H1 (cell line): ENCODE results near the gene OVCH1. TPM values are rescaled to one million over a fixed set of nuclear protein-coding genes. Genes with fewer than 3 reads are reported as not detected.

Experiments
- CTCF ChIA-PET: fragments of 300-600 bp; sonication (Branson Sonifier 250); formaldehyde crosslinking; loops from one replicate; lab custom pipeline; 2021; ENCODE audit not compliant: partially characterized antibody; lab: Charles Lee
- POLR2A ChIA-PET: fragments of 300-600 bp; sonication (Branson Sonifier 250); formaldehyde crosslinking; loops from one replicate; lab custom pipeline; 2021; ENCODE audit warnings: inconsistent platforms; ENCODE audit not compliant: partially characterized antibody; lab: Charles Lee
- DNase-seq, 2 experiments: peaks; one replicate each; pipeline versions ENCODE4 v3.0.0 to v3.0.0-alpha.2; 2010 to 2022; ENCODE audit warnings: low spot score in 2 of 2, low read depth in 1 of 2, mixed read lengths in 1 of 2
- FAIRE-seq: peaks from 2 replicates; lab custom pipeline; 2011; peaks lifted over from hg19 to GRCh38; lab: Jason Lieb, UNC
- H2AFZ ChIP-seq: 2 replicates; pipeline ENCODE4 v1.8.1; 2012; ENCODE audit warnings: low read length, inconsistent platforms
- H2AK5ac ChIP-seq: 2 replicates; pipeline ENCODE4 v1.6.1; 2013; ENCODE audit warnings: low read depth, low read length
- H2BK120ac ChIP-seq: replicated peaks from 2 replicates; pipeline ENCODE3; 2013; ENCODE audit warnings: low read depth, low read length, inconsistent platforms
- H2BK12ac ChIP-seq: 2 replicates; pipeline ENCODE4 v1.6.1; 2013; ENCODE audit warnings: low read depth, low read length
- H2BK15ac ChIP-seq: 2 replicates; pipeline ENCODE4 v1.6.1; 2013; ENCODE audit warnings: low read length
- H2BK20ac ChIP-seq: 2 replicates; pipeline ENCODE4 v1.6.1; 2013; ENCODE audit warnings: low read length
- H2BK5ac ChIP-seq: 2 replicates; pipeline ENCODE4 v1.6.1; 2013; ENCODE audit warnings: low read depth, low read length
- H3K14ac ChIP-seq: 2 replicates; pipeline ENCODE4 v1.6.1; 2013; ENCODE audit warnings: inconsistent platforms; ENCODE audit not compliant: insufficient read length
- H3K18ac ChIP-seq: 2 replicates; pipeline ENCODE4 v1.6.1; 2013; ENCODE audit warnings: low read length; ENCODE audit errors: extremely low read depth
- H3K23ac ChIP-seq: 2 replicates; pipeline ENCODE4 v1.6.1; 2013; ENCODE audit warnings: inconsistent platforms; ENCODE audit not compliant: insufficient read length
- H3K23me2 ChIP-seq: 2 replicates; pipeline ENCODE4 v1.6.1; 2013; ENCODE audit warnings: low read depth, low read length
- H3K27ac ChIP-seq: 2 replicates; pipeline ENCODE4 v1.6.1; 2011; ENCODE audit warnings: low read depth, low read length, inconsistent platforms
- H3K27me3 ChIP-seq, 4 experiments: replicated peaks in 1 of 4; 1 replicate in 1 of 4; 2 replicates in 3 of 4; pipeline versions ENCODE4 v1.6.1 to v1.8.1; 2011 to 2013; ENCODE audit warnings: low read length in 3 of 4, mild to moderate bottlenecking in 3 of 4, inconsistent platforms in 2 of 4, mixed read lengths in 2 of 4, moderate library complexity in 1 of 4; ENCODE audit not compliant: control insufficient read depth in 3 of 4, insufficient read depth in 3 of 4; ENCODE audit errors: extremely low read depth in 1 of 4
- H3K36me3 ChIP-seq, 4 experiments: 2 replicates each; pipeline versions ENCODE4 v1.6.1 to v1.8.1; 2011 to 2013; ENCODE audit warnings: mild to moderate bottlenecking in 4 of 4, low read length in 3 of 4, moderate library complexity in 2 of 4, control low read depth in 1 of 4, inconsistent platforms in 1 of 4; ENCODE audit not compliant: insufficient read depth in 4 of 4, control insufficient read depth in 2 of 4
- H3K4ac ChIP-seq: replicated peaks from 2 replicates; pipeline ENCODE3; 2013; ENCODE audit warnings: low read length, low read depth, mixed read lengths, inconsistent platforms; ENCODE audit not compliant: insufficient read length
- H3K4me1 ChIP-seq, 4 experiments: replicated peaks in 1 of 4; 1 replicate in 1 of 4; 2 replicates in 3 of 4; pipeline versions ENCODE4 v1.6.1 to v1.8.1; 2011 to 2013; ENCODE audit warnings: low read length in 3 of 4, inconsistent platforms in 2 of 4, mixed read lengths in 1 of 4; ENCODE audit not compliant: insufficient read depth in 4 of 4, control insufficient read depth in 3 of 4
- H3K4me2 ChIP-seq, 2 experiments: 2 replicates each; pipeline versions ENCODE4 v1.6.1 to v1.8.1; 2011 to 2013; ENCODE audit warnings: low read depth in 2 of 2, low read length in 2 of 2, control low read depth in 1 of 2, inconsistent platforms in 1 of 2, mild to moderate bottlenecking in 1 of 2; ENCODE audit not compliant: insufficient read depth in 1 of 2
- H3K4me3 ChIP-seq, 4 experiments: fragments of 200-600, 300-600 bp in 1 of 4; sonication (generic), shearing (Covaris generic), sonication (Bioruptor Twin) in 1 of 4; 2 replicates each; pipeline versions ENCODE4 v1.5.1 to v1.8.1; 2011 to 2016; ENCODE audit warnings: low read length in 4 of 4, low read depth in 3 of 4, control low read depth in 2 of 4, inconsistent platforms in 2 of 4, mild to moderate bottlenecking in 2 of 4, mixed read lengths in 1 of 4, moderate library complexity in 1 of 4; ENCODE audit not compliant: insufficient read depth in 2 of 4; ENCODE audit errors: extremely low read depth in 1 of 4
- H3K56ac ChIP-seq: replicated peaks from 2 replicates; pipeline ENCODE3; 2013; ENCODE audit warnings: low read depth, mild to moderate bottlenecking, mixed read lengths, low read length, inconsistent platforms; ENCODE audit not compliant: insufficient read length
- H3K79me1 ChIP-seq: 2 replicates; pipeline ENCODE4 v1.6.1; 2013; ENCODE audit warnings: low read depth, low read length, control low read depth
- H3K79me2 ChIP-seq, 2 experiments: 2 replicates each; pipeline versions ENCODE4 v1.6.1 to v1.8.1; 2012 to 2013; ENCODE audit warnings: low read length in 2 of 2, mild to moderate bottlenecking in 2 of 2, inconsistent platforms in 1 of 2; ENCODE audit not compliant: insufficient read depth in 2 of 2, control insufficient read depth in 1 of 2
- H3K9ac ChIP-seq, 4 experiments: replicated peaks in 1 of 4; 1 replicate in 1 of 4; 2 replicates in 3 of 4; pipeline versions ENCODE4 v1.6.1 to v1.8.1; 2011 to 2013; ENCODE audit warnings: low read depth in 3 of 4, low read length in 3 of 4, control low read depth in 2 of 4, mild to moderate bottlenecking in 2 of 4, moderate library complexity in 2 of 4, inconsistent platforms in 1 of 4; ENCODE audit errors: extremely low read depth in 1 of 4
- H3K9me3 ChIP-seq, 2 experiments: 2 replicates each; pipeline versions ENCODE4 v1.6.1 to v1.8.1; 2012 to 2013; ENCODE audit warnings: mild to moderate bottlenecking in 2 of 2, moderate library complexity in 2 of 2, control low read depth in 1 of 2, inconsistent platforms in 1 of 2, low read depth in 1 of 2, low read length in 1 of 2, mixed read lengths in 1 of 2; ENCODE audit not compliant: insufficient read depth in 2 of 2
- H4K20me1 ChIP-seq, 2 experiments: replicated peaks in 1 of 2; 2 replicates each; pipeline versions ENCODE3 to v1.8.1; 2011 to 2013; ENCODE audit warnings: inconsistent platforms in 2 of 2, low read length in 2 of 2, mild to moderate bottlenecking in 1 of 2; ENCODE audit not compliant: insufficient read depth in 2 of 2, control insufficient read depth in 1 of 2
- H4K5ac ChIP-seq: 2 replicates; pipeline ENCODE4 v1.6.1; 2013; ENCODE audit warnings: low read length, low read depth, mixed read lengths, inconsistent platforms; ENCODE audit not compliant: insufficient read length
- H4K8ac ChIP-seq: 2 replicates; pipeline ENCODE4 v1.8.0; 2013; ENCODE audit warnings: mild to moderate bottlenecking, moderate library complexity, low read length, inconsistent platforms; ENCODE audit not compliant: insufficient read depth; ENCODE audit errors: extremely low read depth
- H4K91ac ChIP-seq: replicated peaks from 2 replicates; pipeline ENCODE3; 2013; ENCODE audit warnings: low read length, mixed read lengths, inconsistent platforms; ENCODE audit not compliant: insufficient read length
- ATF3 ChIP-seq: IDR thresholded peaks from 2 replicates; pipeline ENCODE4 v1.6.1; 2011; ENCODE audit warnings: low read depth, mild to moderate bottlenecking, low read length; ENCODE audit not compliant: insufficient read depth
- BACH1 ChIP-seq: IDR thresholded peaks from 2 replicates; pipeline ENCODE4 v1.6.1; 2012; ENCODE audit warnings: low read length, improper control_type of control experiment
- EGR1 ChIP-seq: IDR thresholded peaks from 2 replicates; pipeline ENCODE4 v1.6.1; 2011; ENCODE audit warnings: low read depth, low read length, borderline replicate concordance
- GABPA ChIP-seq: IDR thresholded peaks from 2 replicates; pipeline ENCODE4 v1.6.1; 2011; ENCODE audit warnings: mild to moderate bottlenecking, low read length, moderate library complexity, borderline replicate concordance; ENCODE audit not compliant: insufficient read depth
- KDM1A ChIP-seq: fragments of 200-600, 300-600 bp; sonication (generic); IDR thresholded peaks from 2 replicates; pipeline ENCODE4 v1.7.1; 2016; ENCODE audit warnings: mild to moderate bottlenecking, low read length, borderline replicate concordance
- MAFK ChIP-seq: IDR thresholded peaks from 2 replicates; pipeline ENCODE4 v1.6.1; 2012; ENCODE audit warnings: low read depth, mild to moderate bottlenecking, improper control_type of control experiment, low read length
- POLR2A ChIP-seq, 2 experiments: IDR thresholded peaks; 1 replicate in 1 of 2; 2 replicates in 1 of 2; pipeline ENCODE4 v1.6.1; 2011; ENCODE audit warnings: low read depth in 2 of 2, low read length in 2 of 2, mild to moderate bottlenecking in 2 of 2; ENCODE audit errors: control extremely low read depth in 1 of 2
- RAD21 ChIP-seq, 2 experiments: IDR thresholded peaks in 1 of 2; conservative IDR thresholded peaks in 1 of 2; 2 replicates each; pipeline ENCODE4 v1.6.1; 2011; ENCODE audit warnings: low read depth in 2 of 2, low read length in 2 of 2, improper control_type of control experiment in 1 of 2, inconsistent platforms in 1 of 2, mild to moderate bottlenecking in 1 of 2, moderate library complexity in 1 of 2
- SIRT6 ChIP-seq: IDR thresholded peaks from one replicate; pipeline ENCODE4 v1.7.1; 2012; ENCODE audit warnings: low read length, inconsistent platforms
- SIX5 ChIP-seq: IDR thresholded peaks from 2 replicates; pipeline ENCODE4 v1.6.1; 2011; ENCODE audit warnings: mild to moderate bottlenecking, low read depth, low read length
- SUZ12 ChIP-seq: fragments of 200-600 bp; sonication (generic); IDR thresholded peaks from 2 replicates; pipeline ENCODE4 v1.6.1; 2012; ENCODE audit warnings: mild to moderate bottlenecking, inconsistent platforms, low read length, moderate library complexity, mixed read lengths
- YY1 ChIP-seq: IDR thresholded peaks from 2 replicates; pipeline ENCODE4 v1.6.1; 2011; ENCODE audit warnings: low read depth, mild to moderate bottlenecking, low read length
- ZNF274 ChIP-seq: IDR thresholded peaks from 2 replicates; pipeline ENCODE4 v1.7.0; 2012; ENCODE audit warnings: low read length, borderline replicate concordance; ENCODE audit errors: extremely low read depth
- WGBS, 2 experiments: shearing (Covaris generic) in 1 of 2; methylation state at CpG; one replicate each; pipeline versions ENCODE4 v1.1.6 to v1.1.7; 2013 to 2015; ENCODE audit warnings: low lambda C conversion rate in 2 of 2, mixed read lengths in 2 of 2, inconsistent platforms in 1 of 2, low coverage in 1 of 2, missing lambda C conversion rate in 1 of 2; ENCODE audit not compliant: insufficient replicate concordance in 2 of 2, insufficient coverage in 1 of 2, insufficient read length in 1 of 2; ENCODE audit errors: extremely low coverage in 1 of 2, missing lambda C conversion rate in 1 of 2; 5-methylcytosine and 5-hydroxymethylcytosine counted together
- polyA plus RNA-seq, 7 experiments: library from polyadenylated mRNA; depleted of rRNA in 3 of 7; stranded (reverse) in 5 of 7; unstranded in 2 of 7; fragments of >200 nt in 5 of 7; fragments of 200-250 nt in 2 of 7; gene quantifications; 1 replicate in 5 of 7; 2 replicates in 1 of 7; 4 replicates in 1 of 7; pipeline versions ENCODE4 v1.2.1 to v1.2.3, GENCODE V29; 2011 to 2013; ENCODE audit warnings: missing spikeins in 2 of 7, mixed read lengths in 2 of 7
- total RNA-seq: library from RNA; stranded (reverse); fragmentation: NEBNext Ultra II Directional; extraction: Animal tissue kit (Norgen Biotek cat#: 25700); gene quantifications from 2 replicates; pipeline ENCODE4 v1.2.1, GENCODE V29; 2021

OVCH1 gene
- total and polyA plus RNA-seq, 2 of the 8 experiments (the other 6 are each of a cell fraction or from before 2014, with no cell fraction given) = 0.07 TPM; not detected in 1

- no peak overlapping the region for H2BK5ac ChIP-seq
- H3K4me2 ChIP-seq = no peak overlapping the region
- no peak overlapping the region for H2BK20ac ChIP-seq
- no peaks in the 10 kb centered on the region for H3K36me3 ChIP-seq
- no peaks in the 10 kb centered on the region; the same call in 1 of the 2 replicates for H3K23me2 ChIP-seq
- H3K14ac ChIP-seq = no peak overlapping the region
- H4K5ac ChIP-seq = no peak overlapping the region
- no peak overlapping the region for H3K9ac ChIP-seq
- no peaks in the 10 kb centered on the region for H3K9me3 ChIP-seq
- no peak overlapping the region for H2BK12ac ChIP-seq
- WGBS, 2 experiments = 84% methylated on average over 2 of the region's 2 CpGs; no CpG with 5 or more reads in 1 of the 2 experiments
- DNase-seq (no peak), FAIRE-seq (no peak)
- H3K27ac ChIP-seq = 0 out of 2 replicates have a peak overlapping the region, but pooled peaks have one; percentile 10
- H4K91ac ChIP-seq = no peak overlapping the region
- no peaks in the 10 kb centered on the region for H4K20me1 ChIP-seq
- no peaks in the 10 kb centered on the region for H3K79me2 ChIP-seq
- no peaks in the 10 kb centered on the region for H3K79me1 ChIP-seq
- H2AFZ ChIP-seq = no peak overlapping the region
- no peak overlapping the region for H3K4me3 ChIP-seq
- POLR2A ChIA-PET = interaction anchor here (0.7 kb wide), 1 partner anchor 203 kb away, joined by 3 read pairs; no protein-coding TSS in a partner anchor
- H3K18ac ChIP-seq = no peak overlapping the region
- no peak overlapping the region for H2BK15ac ChIP-seq
- H3K27me3 ChIP-seq = no peaks in the 10 kb centered on the region
- no peak overlapping the region for H2AK5ac ChIP-seq
- H4K8ac ChIP-seq = no peak overlapping the region
- no peak overlapping the region for H3K56ac ChIP-seq
- no peak overlapping the region for H3K4ac ChIP-seq
- no peak overlapping the region for H3K23ac ChIP-seq
- CTCF ChIA-PET = interaction anchor here (0.6 to 2.2 kb wide), 9 partner anchors 24 to 654 kb away, joined by 3 to 7 read pairs (median 3); no protein-coding TSS in a partner anchor
- no peak overlapping the region for H2BK120ac ChIP-seq
- peaks cover 0 to 9% (median 4%) of the 10 kb centered on the region in 4 experiments; a peak in 4 of 7 replicates for H3K4me1 ChIP-seq
- TF ChIP-seq YY1 (no peak), BACH1 (peak; percentile 65), EGR1 (no peak), ATF3 (no peak), POLR2A (IDR thresholded peaks at IDR 0.05; ENCODE audit: control extremely low read depth in 1 of 2, low read depth in 2 of 2, low read length in 2 of 2) (no peak), RAD21 (IDR thresholded peaks at IDR 0.05 in 1 of 2, conservative IDR thresholded peaks at IDR 0.05 in 1 of 2; ENCODE audit: low read depth in 2 of 2, low read length in 2 of 2) (peak in 1 of 2 experiments; percentile 14; a peak in 1 of 4 replicates), SUZ12 (no peak), GABPA (no peak), ZNF274 (no peak), SIX5 (no peak), SIRT6 (no peak), KDM1A (no peak), MAFK (peak; percentile 53; the same call in 1 of the 2 replicates)
Observed at GRCh38 chr12:29546000-29546399, 48.5 kb upstream of the OVCH1 start.
